ENCODE results near the gene F2.

F2 gene

GRCh38 chr11:46718155-46719019 lies 626 bp upstream of the F2 start:
- DNase-seq (ENCODE audit: low spot score): no peak

- no peak for DNase-seq (ENCODE audit: low spot score)
Observed at GRCh38 chr11:46719543-46720218, 668 bp downstream of the F2 start.

- DNase-seq (ENCODE audit: low spot score): no peak
Observed at GRCh38 chr11:46721286-46721685, 2.3 kb downstream of the F2 start.

GRCh38 chr11:46722566-46723358 lies 3.7 kb downstream of the F2 start:
- DNase-seq (ENCODE audit: low spot score): no peak

- no peak for DNase-seq (ENCODE audit: low spot score)
Observed at GRCh38 chr11:46723359-46723680, 4.3 kb downstream of the F2 start.

- DNase-seq (ENCODE audit: low spot score): no peak
Observed at GRCh38 chr11:46724088-46724487, 5.1 kb downstream of the F2 start.

GRCh38 chr11:46725338-46726205 lies 6.6 kb downstream of the F2 start:
- DNase-seq (ENCODE audit: low spot score): no peak

- no peak for DNase-seq (ENCODE audit: low spot score)
Observed at GRCh38 chr11:46726206-46726862, 7.3 kb downstream of the F2 start.

GRCh38 chr11:46727952-46728658 lies 9.1 kb downstream of the F2 start:
- no peak for DNase-seq (ENCODE audit: low spot score)

- no peak for DNase-seq (ENCODE audit: low spot score)
Observed at GRCh38 chr11:46728659-46729040, 9.6 kb downstream of the F2 start.

GRCh38 chr11:46729110-46730027 lies 10.4 kb downstream of the F2 start:
- no peak for DNase-seq (ENCODE audit: low spot score)

GRCh38 chr11:46731545-46731944 lies 12.5 kb downstream of the F2 start:
- DNase-seq (ENCODE audit: low spot score): no peak

GRCh38 chr11:46733234-46733633 lies 14.2 kb downstream of the F2 start:
- DNase-seq (ENCODE audit: low spot score): no peak

GRCh38 chr11:46736146-46736545 lies 17.1 kb downstream of the F2 start:
- no peak for DNase-seq (ENCODE audit: low spot score)

GRCh38 chr11:46736615-46737014 lies 17.6 kb downstream of the F2 start:
- peak; percentile 30 for DNase-seq (ENCODE audit: low spot score)

GRCh38 chr11:46737699-46738098 lies 18.7 kb downstream of the F2 start:
- DNase-seq (ENCODE audit: low spot score): no peak

- DNase-seq (ENCODE audit: low spot score): no peak
Observed at GRCh38 chr11:46738887-46739286, 19.9 kb downstream of the F2 start.

- DNase-seq (ENCODE audit: low spot score): no peak
Observed at GRCh38 chr11:46741600-46742484, 22.8 kb downstream of the F2 start.

GRCh38 chr11:46743043-46743442 lies 24.0 kb downstream of the F2 start:
- no peak for DNase-seq (ENCODE audit: low spot score)
